Stimulated activated CD4-positive, alpha-beta T cell treated with anti-CD3 and anti-CD28 coated beads, TNF-alpha, amount 100 ng/mL, for 4 hours (primary cell): ENCODE results near the gene ZNF865.

ENCODE experiments used
- DNase-seq, 3 experiments: peaks; one replicate each; pipeline ENCODE4 v3.0.0-alpha.2; 2020; ENCODE audit warnings: low read depth in 3 of 3

Gene ZNF865

GRCh38 chr19:55605207-55605636 is 225 bp upstream of the ZNF865 start:
- peak; percentile 98 to 99 (median 99) for DNase-seq

GRCh38 chr19:55606471-55606787 is 982 bp downstream of the ZNF865 start:
- DNase-seq: no peak

DNA sequence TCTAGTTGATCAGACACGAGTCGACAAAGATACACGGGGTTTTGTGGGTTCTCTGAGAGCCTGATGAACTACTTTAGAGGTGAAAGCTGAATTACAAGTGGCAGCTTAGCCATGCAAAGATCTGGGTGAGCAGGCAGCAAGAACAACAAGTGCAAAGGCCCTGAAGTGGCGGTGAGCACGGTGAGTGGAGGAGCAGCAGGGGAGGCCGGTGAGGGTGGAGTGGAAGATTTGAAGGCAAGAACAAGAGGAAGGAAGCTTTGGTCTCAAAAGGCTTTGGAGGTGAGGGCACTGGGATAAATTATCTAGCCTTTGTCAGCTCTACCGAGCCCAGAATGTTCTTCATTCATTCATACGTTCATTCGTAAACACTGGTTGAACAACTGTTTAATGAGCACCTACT is 1.4 kb downstream of the ZNF865 start:
- no peak for DNase-seq

DNA sequence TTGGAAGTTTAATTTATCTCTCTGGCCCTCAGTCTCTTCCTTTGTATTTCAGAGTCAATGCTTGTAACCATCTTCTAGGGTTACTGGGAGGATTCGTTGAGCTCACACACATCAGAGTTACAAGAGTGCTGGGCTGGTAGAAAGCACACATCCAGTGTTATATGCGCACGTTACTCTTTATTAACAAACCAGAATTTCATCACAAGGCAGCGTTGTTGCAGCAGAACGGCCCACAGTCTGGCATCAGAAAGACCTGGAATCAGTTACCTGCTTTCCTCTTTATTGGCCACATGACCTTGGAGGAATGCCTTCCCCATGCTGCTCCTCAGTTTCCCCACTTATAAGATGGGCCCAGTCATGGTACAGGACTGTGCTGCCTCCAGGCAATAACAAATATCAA is 3.9 kb downstream of the ZNF865 start:
- DNase-seq: no peak

DNA sequence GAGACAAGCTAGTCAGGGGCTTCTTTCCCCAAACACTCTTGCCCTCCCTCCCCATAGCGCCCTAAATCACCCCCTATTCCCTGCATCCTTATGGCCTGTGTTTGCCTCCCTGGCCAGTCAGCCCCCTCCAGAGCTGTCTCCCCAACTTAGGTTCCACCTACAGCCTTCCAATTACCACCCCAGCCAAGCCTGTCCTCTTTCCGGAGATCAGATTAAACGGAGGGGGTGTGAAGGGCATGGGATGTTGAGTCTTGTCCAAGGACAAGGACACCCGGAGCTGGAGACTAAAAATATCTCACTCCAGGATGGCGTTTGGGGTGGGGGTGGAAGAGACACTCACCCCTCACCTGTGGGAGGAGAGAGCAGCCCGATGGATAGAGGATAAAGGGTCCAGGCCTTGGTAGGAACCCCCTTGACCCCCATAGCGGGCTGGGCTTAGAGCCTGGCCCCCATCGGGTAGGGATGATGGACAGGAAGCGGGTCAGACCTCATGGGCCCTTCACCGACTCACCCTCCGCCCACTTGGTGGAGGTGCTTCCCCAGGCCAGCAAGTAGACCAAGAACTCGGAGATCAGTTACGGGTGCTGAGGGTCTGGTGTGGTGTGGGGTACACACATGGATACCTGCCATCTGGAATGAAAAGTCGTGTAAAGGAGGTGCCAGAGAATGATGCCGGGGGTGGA is 6.0 kb downstream of the ZNF865 start:
- no peak for DNase-seq

DNA sequence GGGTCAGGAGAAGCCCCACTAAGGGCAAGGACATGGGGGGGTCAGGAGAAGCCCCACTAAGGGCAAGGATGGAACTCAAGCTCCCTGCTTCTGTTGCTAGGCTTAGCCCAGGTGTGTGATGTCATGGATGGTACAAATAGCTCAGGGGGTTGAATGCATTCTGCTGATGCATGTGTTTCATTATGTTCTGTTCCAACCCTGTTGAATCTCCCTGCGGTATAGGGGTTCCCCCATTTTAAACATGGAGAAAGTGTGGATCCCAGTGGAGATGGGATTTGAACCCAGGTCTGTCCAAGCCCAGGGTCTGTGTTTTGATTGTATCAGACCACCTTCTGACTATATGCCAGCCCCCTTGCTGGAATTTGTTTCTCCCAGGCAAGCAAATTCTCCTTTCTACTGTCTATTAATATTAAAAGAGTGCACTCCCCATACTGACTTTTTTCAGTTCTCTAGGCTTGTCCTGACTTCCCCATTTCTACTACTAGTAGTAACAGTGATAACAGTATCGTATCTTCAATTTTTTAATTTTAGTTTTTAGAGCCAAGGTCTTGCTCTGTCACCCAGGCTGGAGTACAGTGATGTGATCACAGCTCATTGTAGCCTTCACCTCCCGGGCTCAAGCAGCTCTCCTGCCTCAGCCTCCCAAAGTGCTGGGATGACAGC is 6.7 kb downstream of the ZNF865 start:
- no peak for DNase-seq

GRCh38 chr19:55613396-55613795 is 7.9 kb downstream of the ZNF865 start:
- DNase-seq: no peak

GRCh38 chr19:55613930-55614710 is 8.7 kb downstream of the ZNF865 start:
- DNase-seq: no peak

DNA sequence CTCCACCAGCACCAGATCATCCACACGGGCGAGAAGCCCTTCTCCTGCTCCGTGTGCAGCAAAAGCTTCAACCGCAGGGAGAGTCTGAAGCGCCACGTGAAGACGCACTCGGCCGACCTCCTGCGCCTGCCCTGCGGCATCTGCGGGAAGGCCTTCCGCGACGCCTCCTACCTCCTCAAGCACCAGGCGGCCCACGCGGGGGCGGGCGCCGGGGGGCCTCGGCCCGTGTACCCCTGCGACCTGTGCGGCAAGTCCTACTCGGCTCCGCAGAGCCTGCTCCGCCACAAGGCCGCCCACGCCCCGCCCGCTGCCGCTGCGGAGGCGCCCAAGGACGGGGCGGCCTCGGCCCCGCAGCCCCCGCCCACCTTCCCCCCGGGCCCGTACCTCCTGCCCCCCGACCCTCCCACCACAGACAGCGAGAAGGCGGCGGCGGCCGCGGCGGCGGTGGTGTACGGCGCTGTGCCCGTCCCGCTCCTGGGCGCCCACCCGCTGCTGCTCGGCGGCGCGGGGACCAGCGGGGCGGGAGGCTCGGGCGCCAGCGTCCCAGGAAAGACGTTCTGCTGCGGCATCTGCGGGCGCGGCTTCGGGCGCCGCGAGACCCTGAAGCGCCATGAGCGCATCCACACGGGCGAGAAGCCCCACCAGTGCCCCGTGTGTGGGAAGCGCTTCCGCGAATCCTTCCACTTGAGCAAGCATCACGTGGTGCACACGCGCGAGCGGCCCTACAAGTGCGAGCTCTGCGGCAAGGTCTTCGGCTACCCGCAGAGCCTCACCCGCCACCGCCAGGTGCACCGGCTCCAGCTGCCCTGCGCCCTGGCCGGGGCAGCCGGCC is 9.5 kb downstream of the ZNF865 start:
- DNase-seq: no peak

DNA sequence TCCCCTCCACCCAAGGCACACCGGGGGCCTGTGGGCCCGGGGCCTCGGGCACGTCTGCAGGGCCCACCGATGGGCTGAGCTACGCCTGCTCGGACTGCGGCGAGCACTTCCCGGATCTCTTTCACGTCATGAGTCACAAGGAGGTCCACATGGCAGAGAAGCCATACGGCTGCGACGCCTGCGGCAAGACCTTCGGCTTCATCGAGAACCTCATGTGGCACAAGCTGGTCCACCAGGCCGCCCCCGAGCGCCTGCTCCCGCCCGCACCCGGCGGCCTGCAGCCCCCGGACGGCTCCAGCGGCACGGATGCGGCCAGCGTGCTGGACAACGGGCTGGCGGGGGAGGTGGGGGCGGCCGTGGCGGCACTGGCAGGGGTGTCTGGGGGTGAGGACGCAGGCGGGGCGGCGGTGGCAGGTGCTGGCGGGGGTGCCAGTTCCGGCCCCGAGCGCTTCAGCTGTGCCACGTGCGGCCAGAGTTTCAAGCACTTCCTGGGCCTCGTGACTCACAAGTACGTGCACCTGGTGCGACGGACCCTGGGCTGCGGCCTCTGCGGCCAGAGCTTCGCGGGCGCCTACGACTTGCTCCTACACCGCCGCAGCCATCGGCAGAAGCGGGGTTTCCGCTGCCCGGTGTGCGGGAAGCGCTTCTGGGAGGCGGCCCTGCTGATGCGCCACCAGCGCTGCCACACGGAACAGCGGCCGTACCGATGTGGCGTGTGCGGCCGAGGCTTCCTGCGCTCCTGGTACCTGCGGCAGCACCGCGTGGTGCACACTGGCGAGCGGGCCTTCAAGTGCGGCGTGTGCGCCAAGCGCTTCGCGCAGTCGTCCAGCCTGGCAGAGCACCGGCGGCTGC is 10.3 kb downstream of the ZNF865 start:
- no peak for DNase-seq

DNA sequence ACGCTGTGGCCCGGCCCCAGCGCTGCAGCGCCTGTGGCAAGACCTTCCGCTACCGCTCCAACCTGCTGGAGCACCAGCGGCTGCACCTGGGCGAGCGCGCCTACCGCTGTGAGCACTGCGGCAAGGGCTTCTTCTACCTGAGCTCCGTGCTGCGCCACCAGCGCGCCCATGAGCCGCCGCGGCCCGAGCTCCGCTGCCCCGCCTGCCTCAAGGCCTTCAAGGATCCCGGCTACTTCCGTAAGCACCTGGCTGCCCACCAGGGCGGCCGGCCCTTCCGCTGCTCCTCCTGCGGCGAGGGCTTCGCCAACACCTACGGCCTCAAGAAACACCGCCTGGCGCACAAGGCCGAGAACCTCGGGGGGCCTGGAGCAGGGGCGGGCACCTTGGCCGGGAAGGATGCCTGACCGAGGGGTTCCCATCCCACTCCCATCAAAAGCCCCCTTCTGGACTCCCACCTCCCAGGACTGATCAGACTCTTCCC is 11.0 kb downstream of the ZNF865 start:
- DNase-seq: no peak

DNA sequence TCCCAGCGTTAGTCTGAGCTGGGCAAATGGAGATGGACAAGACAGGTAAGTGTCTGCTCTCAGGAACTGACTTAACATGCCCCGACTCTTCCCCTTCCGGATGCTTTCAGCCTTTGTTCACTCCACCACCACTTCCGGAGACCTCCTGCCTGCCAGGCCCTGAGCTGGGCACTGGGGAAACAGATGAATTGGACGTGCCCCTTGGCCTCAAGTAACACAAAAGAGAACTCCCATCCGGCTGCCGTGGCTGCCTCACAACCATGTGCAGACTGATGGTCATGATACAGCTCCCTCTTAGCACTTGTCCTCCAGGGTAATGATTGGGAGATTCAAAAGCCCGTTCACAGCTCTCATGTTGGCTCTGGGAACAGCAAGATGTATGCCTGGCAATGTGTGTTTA is 12.0 kb downstream of the ZNF865 start:
- no peak for DNase-seq

- no peak for DNase-seq
These were observed 13.0 kb downstream of the ZNF865 start for GRCh38 chr19:55618426-55618825.

DNA sequence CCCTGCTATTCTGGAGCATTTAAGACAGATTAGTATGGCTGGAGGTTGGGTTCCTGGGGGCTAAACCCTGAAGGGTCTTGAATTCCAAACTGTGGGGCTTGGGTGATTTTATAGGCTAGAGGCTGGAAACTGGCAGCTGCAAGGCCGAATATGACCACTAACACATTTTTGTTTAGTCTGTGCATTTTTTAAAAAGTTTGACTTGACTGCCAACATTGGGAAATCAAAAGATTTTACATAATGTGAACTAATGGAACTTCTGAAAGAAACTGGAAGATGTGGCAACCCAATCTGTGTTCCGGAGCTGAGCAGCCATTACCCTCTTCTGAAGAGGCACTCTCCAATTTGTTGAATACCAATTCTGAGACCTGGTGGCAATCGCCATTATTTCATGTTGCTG is 13.8 kb downstream of the ZNF865 start:
- no peak for DNase-seq

DNA sequence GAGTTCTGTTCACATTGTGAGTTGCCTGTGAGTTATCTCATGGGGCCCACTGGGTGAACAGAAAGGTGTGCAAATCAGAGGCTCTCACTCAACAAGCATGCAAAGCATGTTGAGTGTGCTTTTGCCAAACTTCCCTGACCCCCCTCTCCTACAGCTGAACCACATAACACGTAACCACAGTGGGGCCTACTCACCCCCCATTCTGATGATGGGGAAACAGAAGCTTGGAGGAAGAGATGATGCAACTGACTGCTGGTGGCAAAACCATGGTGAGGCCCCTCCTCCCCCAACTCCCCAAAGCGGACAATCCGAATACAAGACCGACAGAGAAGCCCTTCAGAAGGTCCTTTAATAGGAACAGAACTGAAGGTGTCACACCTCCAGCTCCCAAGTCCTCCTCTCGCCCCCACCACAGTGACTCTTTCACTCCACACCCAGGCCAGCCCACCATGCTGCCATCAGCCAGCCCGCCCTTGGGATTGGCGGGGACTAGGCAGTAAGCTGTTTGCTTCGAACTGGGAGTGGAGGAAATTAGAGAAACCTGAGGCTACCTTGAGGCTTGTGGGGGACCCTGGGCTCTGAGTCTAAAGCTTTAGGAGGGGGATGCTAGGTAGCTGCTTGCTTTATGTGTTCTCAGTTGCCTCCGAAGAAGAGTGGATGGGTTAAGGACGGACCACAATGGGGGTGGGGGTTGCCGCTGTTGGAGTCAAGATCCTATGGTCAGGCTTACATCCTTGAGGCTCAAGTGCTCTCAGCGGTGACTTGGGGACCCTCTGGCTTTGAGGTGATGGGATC is 15.2 kb downstream of the ZNF865 start:
- no peak for DNase-seq

- DNase-seq: no peak
These were observed 15.8 kb downstream of the ZNF865 start for GRCh38 chr19:55621205-55621672.

- DNase-seq: no peak
These were observed 16.3 kb downstream of the ZNF865 start for GRCh38 chr19:55621673-55622231.

- no peak for DNase-seq
These were observed 17.0 kb downstream of the ZNF865 start for GRCh38 chr19:55622242-55622969.

GRCh38 chr19:55623130-55623529 is 17.7 kb downstream of the ZNF865 start:
- DNase-seq: no peak
